Mucosa of descending colon (tissue), 3 donors: ENCODE results near the gene ANTKMT. TPM values are rescaled to one million over a fixed set of nuclear protein-coding genes. Genes with fewer than 3 reads are reported as not detected.
A peak's percentile ranks its signal among the peaks of the same experiment; 100 is the strongest.
"Not testable (repeated sequence)": the region's sequence is repeated elsewhere in the genome, so short reads cannot be mapped to it uniquely, and the experiment has no call there.

Experiments used
- ATAC-seq: fragments of 200-7000 bp; cut with Tn5 transposase; one replicate; pipeline ENCODE4 v1.9.1; 2020; ENCODE audit warnings: mild to moderate bottlenecking, moderate library complexity
- DNase-seq, 3 donors: peaks; one replicate each; pipeline ENCODE4 v3.0.0-alpha.2; 2020
- H3K36me3 ChIP-seq: fragments of 200-600 bp; one replicate; pipeline ENCODE4 v1.8.0; 2021; ENCODE audit warnings: low read depth, mild to moderate bottlenecking
- H3K4me1 ChIP-seq: fragments of 200-600 bp; one replicate; pipeline ENCODE4 v1.8.0; 2021; ENCODE audit warnings: low read depth, mild to moderate bottlenecking
- H3K4me3 ChIP-seq: fragments of 200-600 bp; one replicate; pipeline ENCODE4 v1.8.0; 2021; ENCODE audit warnings: mild to moderate bottlenecking
- H3K9me3 ChIP-seq: fragments of 200-600 bp; one replicate; pipeline ENCODE4 v1.8.0; 2021; ENCODE audit warnings: mild to moderate bottlenecking
- CTCF ChIP-seq: fragments of 200-600 bp; IDR thresholded peaks from one replicate; pipeline ENCODE4 v1.8.0; 2022; ENCODE audit warnings: antibody characterized with exemption, mild to moderate bottlenecking
- intact Hi-C, 2 donors: fragments of 100-400 bp; cut with DNase I in 1 of 2; cut with micrococcal nuclease in 1 of 2; formaldehyde crosslinking; loops; one replicate each; pipeline versions ENCODE4 v1.11.0 to v1.11.1; 2022; cut with DNase I, micrococcal nuclease
- total RNA-seq, 3 donors: library from RNA; stranded (reverse); fragmentation: NEBNext Ultra II Directional in 2 of 3; extraction: Animal tissue kit (Norgen Biotek cat#: 25700) in 2 of 3; gene quantifications; one replicate each; pipeline versions ENCODE4 v1.2.1 to v1.2.4, GENCODE V29; 2021 to 2023
- donor health status: DM: no; HTN: no; CAD: no; lungs with moderate emphysema.
- donor health status: DM: no; HTN: no; CAD: no.
- donor health status: DM: no; HTN: yes; CAD: no.

The ANTKMT gene
- total RNA-seq, 3 donors from 2014 or later: 36.2 to 39.9 (median 39.8) TPM

DNA sequence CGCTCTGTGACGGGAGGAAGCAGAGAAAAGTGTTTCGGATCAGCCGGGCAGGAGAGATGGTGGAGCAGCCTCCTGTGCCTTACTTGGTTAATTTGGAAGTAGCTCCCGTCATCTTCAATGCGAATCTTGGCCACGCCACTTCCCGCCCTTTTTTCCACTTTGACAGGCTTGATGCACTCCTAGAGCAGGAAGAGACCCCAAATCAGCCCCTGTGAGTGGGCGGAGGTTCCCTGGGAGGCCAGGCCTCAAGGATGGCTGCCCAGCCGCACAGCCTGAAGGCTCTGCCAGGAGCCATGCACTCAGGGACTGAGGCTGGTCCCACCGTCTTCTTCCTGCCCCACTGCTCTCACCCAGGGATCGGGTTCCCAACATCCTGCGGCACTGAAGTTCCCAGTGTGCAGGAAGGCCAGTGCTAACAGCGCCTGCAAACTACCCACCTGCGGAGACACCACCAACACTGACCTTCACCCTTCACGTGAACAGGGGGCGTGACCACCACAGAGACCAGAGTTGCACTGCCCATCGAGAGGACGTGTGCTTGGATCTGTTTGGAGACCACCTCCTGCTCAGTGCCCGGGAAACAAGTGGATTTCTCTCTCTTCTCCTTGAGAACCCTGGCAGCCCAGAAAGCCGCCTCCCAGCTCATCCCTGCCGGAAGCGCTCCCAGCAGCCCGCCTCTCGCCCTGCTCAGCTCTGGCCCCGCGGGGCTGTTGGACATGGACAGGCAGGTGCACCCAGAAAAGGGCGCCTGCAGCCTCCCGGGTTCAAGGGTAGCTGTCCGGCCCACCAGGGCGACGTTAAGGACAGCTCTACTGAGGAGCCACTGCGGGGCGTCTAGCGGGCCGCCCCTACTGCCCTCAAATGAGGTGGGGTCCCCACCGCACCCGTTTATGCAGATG lies 18.9 kb downstream of the ANTKMT start:
- DNase-seq (peak in 1 of 3 donors; percentile 62), ATAC-seq (peak; percentile 22)
- TF ChIP-seq CTCF: no peak
- Histone ChIP-seq H3K4me1 (peaks cover 20% of the 10 kb centered on the region), H3K4me3 (peak overlapping the region; percentile 84), H3K9me3 (no peaks in the 10 kb centered on the region), H3K36me3 (no peaks in the 10 kb centered on the region)
- intact Hi-C loops: no loop called here

- Histone ChIP-seq H3K9me3 (no peaks in the 10 kb centered on the region), H3K4me3 (peak overlapping the region; percentile 84), H3K4me1 (peaks cover 20% of the 10 kb centered on the region), H3K36me3 (no peaks in the 10 kb centered on the region)
- TF ChIP-seq CTCF: no peak
- intact Hi-C loops: no loop called here
- DNase-seq (peak in 1 of 3 donors; percentile 40), ATAC-seq (peak; percentile 28)
Observed at GRCh38 chr16:740459-740763, 19.5 kb downstream of the ANTKMT start.

GRCh38 chr16:740764-741505 lies 20.0 kb downstream of the ANTKMT start, which contains the start of gene CIAO3:
Gene CIAO3 (minus strand): TSS chr16:740997. CDS start chr16:740985, 12 bp downstream.
- DNase-seq: peak; percentile 86 to 94 (median 93)
- Histone ChIP-seq H3K9me3 (no peaks in the 10 kb centered on the region), H3K4me1 (peaks cover 20% of the 10 kb centered on the region), H3K36me3 (no peaks in the 10 kb centered on the region), H3K4me3 (peak within 1 kb of the TSS; percentile 84)
- peak; percentile 96 for TF ChIP-seq CTCF
- intact Hi-C loops: no loop called here
- ATAC-seq: peak; percentile 95

GRCh38 chr16:741986-742629 lies 21.2 kb downstream of the ANTKMT start:
- Histone ChIP-seq H3K9me3 (no peaks in the 10 kb centered on the region), H3K36me3 (no peaks in the 10 kb centered on the region), H3K4me1 (peaks cover 20% of the 10 kb centered on the region), H3K4me3 (no peak overlapping the region)
- intact Hi-C loops: no loop called here
- DNase-seq (no peak), ATAC-seq (no peak)
- TF ChIP-seq CTCF: no peak

- DNase-seq, intact Hi-C loops, H3K9me3 ChIP-seq, H3K4me3 ChIP-seq, ATAC-seq, H3K36me3 ChIP-seq: not testable (repeated sequence)
- peaks cover 15% of the 10 kb centered on the region for H3K4me1 ChIP-seq
Observed at GRCh38 chr16:742894-743293, 21.9 kb downstream of the ANTKMT start.
